Measurements from ENCODE around the gene UBP1.
A peak's percentile ranks its signal among the peaks of the same experiment; 100 is the strongest.
"Not testable (repeated sequence)": the region's sequence is repeated elsewhere in the genome, so short reads cannot be mapped to it uniquely, and the experiment has no call there.

Gene UBP1

GRCh38 chr3:33430571-33430970 is 9.6 kb downstream of the UBP1 start:
- no peak for DNase-seq

- DNase-seq, result no peak
These were observed 10.1 kb downstream of the UBP1 start for GRCh38 chr3:33430061-33430460.

GRCh38 chr3:33429306-33429705 is 10.9 kb downstream of the UBP1 start:
- DNase-seq, result not testable (repeated sequence)

GRCh38 chr3:33428734-33429133 is 11.5 kb downstream of the UBP1 start:
- no peak for DNase-seq

- no peak for DNase-seq
These were observed 13.4 kb downstream of the UBP1 start for GRCh38 chr3:33426630-33427317.

GRCh38 chr3:33426068-33426467 is 14.1 kb downstream of the UBP1 start:
- DNase-seq, result no peak

GRCh38 chr3:33425453-33425852 is 14.8 kb downstream of the UBP1 start:
- no peak for DNase-seq

- no peak for DNase-seq
These were observed 15.4 kb downstream of the UBP1 start for GRCh38 chr3:33424606-33425452.

- DNase-seq, result no peak
These were observed 19.2 kb downstream of the UBP1 start for GRCh38 chr3:33420966-33421365.

- DNase-seq, result no peak
These were observed 20.3 kb downstream of the UBP1 start for GRCh38 chr3:33419948-33420347.

GRCh38 chr3:33417066-33417673 is 23.0 kb downstream of the UBP1 start:
- peak; percentile 19 for DNase-seq

GRCh38 chr3:33410816-33411215 is 29.4 kb downstream of the UBP1 start:
- DNase-seq, result not testable (repeated sequence)

- DNase-seq, result no peak
These were observed 36.4 kb downstream of the UBP1 start for GRCh38 chr3:33403756-33404155.

GRCh38 chr3:33402936-33403335 is 37.3 kb downstream of the UBP1 start:
- no peak for DNase-seq

GRCh38 chr3:33401781-33402180 is 38.4 kb downstream of the UBP1 start:
- no peak for DNase-seq

GRCh38 chr3:33398410-33398809 is 41.8 kb downstream of the UBP1 start:
- DNase-seq, result no peak

- DNase-seq, result no peak
These were observed 44.3 kb downstream of the UBP1 start for GRCh38 chr3:33395900-33396299.

- no peak for DNase-seq
These were observed 45.7 kb downstream of the UBP1 start for GRCh38 chr3:33394403-33395054.

- DNase-seq, result no peak
These were observed 47.5 kb downstream of the UBP1 start for GRCh38 chr3:33392703-33393125.

GRCh38 chr3:33392144-33392543 is 48.1 kb downstream of the UBP1 start:
- no peak for DNase-seq

GRCh38 chr3:33391255-33391995 is 48.8 kb downstream of the UBP1 start:
- no peak for DNase-seq

- no peak for DNase-seq
These were observed 50.3 kb downstream of the UBP1 start for GRCh38 chr3:33389908-33390307.
